CD14-positive monocyte (primary cell): ENCODE measurements around the gene DEGS2. TPM values are rescaled to one million over a fixed set of nuclear protein-coding genes. Genes with fewer than 3 reads are reported as not detected.

Experiments used
- DNase-seq, 3 donors: peaks; one replicate each; pipeline ENCODE4 v3.0.0-alpha.2; 2011 to 2022
- H2AFZ ChIP-seq: 2 replicates; pipeline ENCODE4 v1.6.0; 2012; ENCODE audit warnings: mild to moderate bottlenecking, low read depth, low read length, inconsistent platforms; ENCODE audit not compliant: insufficient read depth, poor library complexity, severe bottlenecking
- H3K27ac ChIP-seq, 2 donors: 1 replicate in 1 of 2; 2 replicates in 1 of 2; pipeline ENCODE4 v1.5.1; 2012 to 2013; ENCODE audit warnings: low read length in 2 of 2, control low read depth in 1 of 2, inconsistent platforms in 1 of 2, low read depth in 1 of 2, mild to moderate bottlenecking in 1 of 2
- H3K27me3 ChIP-seq, 2 donors: one replicate each; pipeline versions ENCODE4 v1.6.0 to v1.6.1; 2011 to 2013; ENCODE audit warnings: low read length in 2 of 2; ENCODE audit not compliant: control insufficient read depth in 2 of 2, insufficient read depth in 2 of 2
- H3K36me3 ChIP-seq, 2 donors: replicated peaks in 1 of 2; 1 replicate in 1 of 2; 2 replicates in 1 of 2; pipeline versions ENCODE4 v1.5.1 to v1.6.1; 2012 to 2013; ENCODE audit warnings: low read length in 2 of 2, control low read depth in 1 of 2, inconsistent platforms in 1 of 2, mild to moderate bottlenecking in 1 of 2; ENCODE audit not compliant: insufficient read depth in 2 of 2, control insufficient read depth in 1 of 2
- H3K4me1 ChIP-seq, 2 donors: 1 replicate in 1 of 2; 2 replicates in 1 of 2; pipeline versions ENCODE4 v1.5.1 to v1.6.1; 2012 to 2013; ENCODE audit warnings: low read length in 2 of 2, control low read depth in 1 of 2, inconsistent platforms in 1 of 2, mild to moderate bottlenecking in 1 of 2, moderate library complexity in 1 of 2; ENCODE audit not compliant: insufficient read depth in 2 of 2, control insufficient read depth in 1 of 2
- H3K4me2 ChIP-seq: replicated peaks from 2 replicates; pipeline ENCODE3; 2012; ENCODE audit warnings: low read length, moderate library complexity, mild to moderate bottlenecking; ENCODE audit not compliant: poor library complexity, severe bottlenecking; ENCODE audit errors: extremely low read depth
- H3K4me3 ChIP-seq, 3 experiments: fragments of 200-600 bp in 1 of 3; sonication (generic) in 1 of 3; replicated peaks in 1 of 3; 1 replicate in 2 of 3; 2 replicates in 1 of 3; pipeline ENCODE4 v1.5.1; 2011 to 2013; ENCODE audit warnings: low read length in 3 of 3, mild to moderate bottlenecking in 3 of 3, control low read depth in 2 of 3, low read depth in 2 of 3, inconsistent platforms in 1 of 3, moderate library complexity in 1 of 3
- H3K79me2 ChIP-seq: 2 replicates; pipeline ENCODE4 v1.6.0; 2012; ENCODE audit warnings: mild to moderate bottlenecking, control low read depth, inconsistent platforms, low read length, moderate library complexity; ENCODE audit not compliant: insufficient read depth
- H3K9ac ChIP-seq: 2 replicates; pipeline ENCODE4 v1.6.0; 2017; ENCODE audit warnings: low read length, mild to moderate bottlenecking; ENCODE audit not compliant: insufficient read depth, poor library complexity, severe bottlenecking
- H3K9me3 ChIP-seq, 2 donors: replicated peaks in 1 of 2; 1 replicate in 1 of 2; 2 replicates in 1 of 2; pipeline versions ENCODE4 v1.5.1 to v1.6.1; 2012 to 2013; ENCODE audit warnings: low read length in 2 of 2, control low read depth in 1 of 2; ENCODE audit not compliant: control insufficient read depth in 1 of 2, insufficient read depth in 1 of 2
- H4K20me1 ChIP-seq: 2 replicates; pipeline ENCODE4 v1.6.0; 2012; ENCODE audit warnings: mild to moderate bottlenecking, low read length, control low read depth, moderate library complexity; ENCODE audit not compliant: insufficient read depth
- H3K27ac Mint-ChIP-seq, 7 donors: one replicate each; pipeline ENCODE4 v1.8.0; 2020; ENCODE audit warnings: mild to moderate bottlenecking in 7 of 7, mixed read lengths in 7 of 7, moderate library complexity in 6 of 7, inconsistent platforms in 2 of 7
- H3K27me3 Mint-ChIP-seq, 3 donors: one replicate each; pipeline ENCODE4 v1.8.0; 2021 to 2022; ENCODE audit warnings: low read depth in 3 of 3, mild to moderate bottlenecking in 3 of 3, mixed read lengths in 3 of 3, moderate library complexity in 3 of 3, inconsistent platforms in 1 of 3
- H3K36me3 Mint-ChIP-seq, 2 donors: one replicate each; pipeline ENCODE4 v1.8.0; 2020; ENCODE audit warnings: mixed read lengths in 2 of 2, inconsistent platforms in 1 of 2, mild to moderate bottlenecking in 1 of 2
- H3K4me1 Mint-ChIP-seq: one replicate; pipeline ENCODE4 v1.8.0; 2020; ENCODE audit warnings: mild to moderate bottlenecking, mixed read lengths
- H3K4me3 Mint-ChIP-seq, 2 donors: one replicate each; pipeline ENCODE4 v1.8.0; 2020; ENCODE audit warnings: mild to moderate bottlenecking in 2 of 2, mixed read lengths in 2 of 2, moderate library complexity in 1 of 2
- H3K9me3 Mint-ChIP-seq, 7 donors: one replicate each; pipeline ENCODE4 v1.8.0; 2020 to 2022; ENCODE audit warnings: mixed read lengths in 7 of 7, mild to moderate bottlenecking in 6 of 7, moderate library complexity in 6 of 7, inconsistent platforms in 2 of 7
- WGBS: methylation state at CpG from one replicate; pipeline ENCODE4 v1.1.5; 2013; ENCODE audit warnings: missing lambda C conversion rate; ENCODE audit not compliant: insufficient coverage; 5-methylcytosine and 5-hydroxymethylcytosine counted together
- intact Hi-C, 2 donors: fragments of 100-400 bp; cut with micrococcal nuclease; formaldehyde crosslinking; loops; one replicate each; pipeline versions ENCODE4 v1.15.0 to v1.15.1; 2023
- polyA plus RNA-seq, 3 donors: library from polyadenylated mRNA; depleted of rRNA in 1 of 3; unstranded in 2 of 3; stranded (reverse) in 1 of 3; fragments of 300-500 nt in 2 of 3; fragments of >200 nt in 1 of 3; fragmentation: Illumina TruSeq in 2 of 3; gene quantifications; 1 replicate in 2 of 3; 2 replicates in 1 of 3; pipeline ENCODE4 v1.2.3, GENCODE V29; 2012 to 2021
- TF ChIP-seq, protein P1 (sequence below): fragments of 200-600 bp; IDR thresholded peaks from one replicate; pipeline ENCODE4 v1.8.0; 2022; ENCODE audit warnings: antibody characterized with exemption, mild to moderate bottlenecking

Gene DEGS2
- polyA plus RNA-seq, 3 donors = 0.07 to 0.36 TPM; not detected in 1

DNA sequence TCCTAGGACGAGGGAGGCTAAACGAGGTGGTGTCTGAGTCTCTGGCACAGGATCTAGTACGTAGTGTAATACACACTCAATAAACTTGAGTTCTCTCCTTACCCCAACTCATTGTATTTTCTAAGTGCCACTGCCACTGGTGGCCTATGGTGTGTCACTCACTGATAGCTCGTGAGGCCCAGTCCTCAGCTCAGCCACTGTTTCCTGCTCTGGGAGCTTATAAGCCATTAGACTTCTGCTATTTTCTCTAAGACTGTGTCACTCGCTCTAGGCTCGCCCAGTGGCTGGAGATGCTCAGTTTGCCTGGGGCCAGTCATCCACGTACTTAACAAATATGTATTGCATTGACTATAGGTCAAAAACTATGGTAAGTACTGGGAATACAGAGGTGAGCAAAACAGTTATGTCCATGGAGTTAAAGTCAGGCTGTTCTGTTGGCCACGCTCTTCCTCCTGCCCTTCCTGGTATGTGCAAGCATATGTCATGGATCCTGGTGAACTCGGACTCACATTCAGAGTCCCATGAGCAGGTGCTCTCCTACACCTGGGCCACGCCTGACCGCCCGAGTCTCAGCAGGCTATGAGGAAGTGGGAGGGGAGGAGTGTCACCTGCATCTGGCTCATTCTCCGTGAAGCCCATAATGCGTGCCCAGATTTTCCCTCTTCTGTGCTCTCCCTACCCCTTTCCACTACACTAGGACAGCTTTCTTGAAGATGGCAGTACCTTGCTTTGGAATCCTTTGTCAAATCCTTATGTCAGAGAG is 41.6 kb downstream of the DEGS2 start:
- Mint-ChIP-seq H3K4me3 (no peak overlapping the region), H3K36me3 (peaks cover 28 to 42% of the 10 kb centered on the region in 2 donors), H3K9me3 (no peaks in the 10 kb centered on the region), H3K4me1 (peaks cover 5% of the 10 kb centered on the region), H3K27me3 (peaks cover 0 to 2% (median 0%) of the 10 kb centered on the region in 3 donors), H3K27ac (no peak overlapping the region)
- no peak overlapping the region for H3K27ac ChIP-seq
- TF ChIP-seq, protein P1, sequence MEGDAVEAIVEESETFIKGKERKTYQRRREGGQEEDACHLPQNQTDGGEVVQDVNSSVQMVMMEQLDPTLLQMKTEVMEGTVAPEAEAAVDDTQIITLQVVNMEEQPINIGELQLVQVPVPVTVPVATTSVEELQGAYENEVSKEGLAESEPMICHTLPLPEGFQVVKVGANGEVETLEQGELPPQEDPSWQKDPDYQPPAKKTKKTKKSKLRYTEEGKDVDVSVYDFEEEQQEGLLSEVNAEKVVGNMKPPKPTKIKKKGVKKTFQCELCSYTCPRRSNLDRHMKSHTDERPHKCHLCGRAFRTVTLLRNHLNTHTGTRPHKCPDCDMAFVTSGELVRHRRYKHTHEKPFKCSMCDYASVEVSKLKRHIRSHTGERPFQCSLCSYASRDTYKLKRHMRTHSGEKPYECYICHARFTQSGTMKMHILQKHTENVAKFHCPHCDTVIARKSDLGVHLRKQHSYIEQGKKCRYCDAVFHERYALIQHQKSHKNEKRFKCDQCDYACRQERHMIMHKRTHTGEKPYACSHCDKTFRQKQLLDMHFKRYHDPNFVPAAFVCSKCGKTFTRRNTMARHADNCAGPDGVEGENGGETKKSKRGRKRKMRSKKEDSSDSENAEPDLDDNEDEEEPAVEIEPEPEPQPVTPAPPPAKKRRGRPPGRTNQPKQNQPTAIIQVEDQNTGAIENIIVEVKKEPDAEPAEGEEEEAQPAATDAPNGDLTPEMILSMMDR = no peak
- H3K79me2 ChIP-seq = no peaks in the 10 kb centered on the region
- WGBS = 80% methylated on average over 7 of the region's 14 CpGs
- no peak overlapping the region for H3K4me2 ChIP-seq
- no peaks in the 10 kb centered on the region for H3K27me3 ChIP-seq
- no peak overlapping the region for H2AFZ ChIP-seq
- no peak overlapping the region for H3K4me3 ChIP-seq
- H3K9ac ChIP-seq = no peak overlapping the region
- peaks cover 9 to 19% of the 10 kb centered on the region in 2 donors for H3K36me3 ChIP-seq
- no peaks in the 10 kb centered on the region for H4K20me1 ChIP-seq
- H3K4me1 ChIP-seq = no peaks in the 10 kb centered on the region
- H3K9me3 ChIP-seq = no peaks in the 10 kb centered on the region
- intact Hi-C loops = no loop called here
- no peak for DNase-seq

GRCh38 chr14:100117026-100117425 is 42.4 kb downstream of the DEGS2 start:
- 92% methylated on average over 10 of the region's 10 CpGs for WGBS
- H3K4me1 ChIP-seq = no peaks in the 10 kb centered on the region
- no peak for DNase-seq
- TF ChIP-seq, protein P1 = no peak
- H3K27me3 Mint-ChIP-seq = peaks cover 0 to 2% (median 0%) of the 10 kb centered on the region in 3 donors
- H3K9me3 ChIP-seq = no peaks in the 10 kb centered on the region
- H3K27ac Mint-ChIP-seq = no peak overlapping the region
- intact Hi-C loops = no loop called here
- H4K20me1 ChIP-seq = peaks cover 6% of the 10 kb centered on the region
- H3K79me2 ChIP-seq = no peaks in the 10 kb centered on the region
- no peaks in the 10 kb centered on the region for H3K27me3 ChIP-seq
- no peak overlapping the region for H2AFZ ChIP-seq
- H3K4me3 ChIP-seq = no peak overlapping the region
- peaks cover 9 to 19% of the 10 kb centered on the region in 2 donors for H3K36me3 ChIP-seq
- no peak overlapping the region for H3K4me3 Mint-ChIP-seq
- H3K4me2 ChIP-seq = no peak overlapping the region
- H3K4me1 Mint-ChIP-seq = peaks cover 5% of the 10 kb centered on the region
- H3K9me3 Mint-ChIP-seq = no peaks in the 10 kb centered on the region
- no peak overlapping the region for H3K27ac ChIP-seq
- H3K36me3 Mint-ChIP-seq = peaks cover 28 to 49% of the 10 kb centered on the region in 2 donors
- no peak overlapping the region for H3K9ac ChIP-seq
